Psoas muscle (tissue), 8 donors: Measurements from ENCODE around the gene ASAP2. TPM values are rescaled to one million over a fixed set of nuclear protein-coding genes. Genes with fewer than 3 reads are reported as not detected.
A peak's percentile ranks its signal among the peaks of the same experiment; 100 is the strongest.

Experiments used
- ATAC-seq, 4 donors: fragments of 200-7000 bp; cut with Tn5 transposase; one replicate each; pipeline ENCODE4 v1.9.1; 2020; ENCODE audit warnings: moderate library complexity in 3 of 4, mild to moderate bottlenecking in 2 of 4
- DNase-seq, 2 donors: peaks; one replicate each; pipeline ENCODE4 v3.0.0-alpha.2; 2020
- H3K27ac ChIP-seq: fragments of 200-600 bp; one replicate; pipeline ENCODE4 v1.8.0; 2022
- H3K27me3 ChIP-seq, 3 donors: fragments of 200-600 bp in 1 of 3; one replicate each; pipeline versions ENCODE4 v1.6.1 to v1.8.0; 2013 to 2022; ENCODE audit warnings: low read length in 2 of 3, mild to moderate bottlenecking in 2 of 3, moderate library complexity in 1 of 3; ENCODE audit not compliant: insufficient read depth in 3 of 3
- H3K36me3 ChIP-seq, 2 donors: fragments of 200-600 bp in 1 of 2; one replicate each; pipeline versions ENCODE4 v1.6.1 to v1.8.0; 2013 to 2022; ENCODE audit warnings: low read depth in 1 of 2, mild to moderate bottlenecking in 1 of 2, moderate library complexity in 1 of 2; ENCODE audit not compliant: insufficient read depth in 1 of 2
- H3K4me1 ChIP-seq: fragments of 200-600 bp; one replicate; pipeline ENCODE4 v1.8.0; 2022
- H3K4me3 ChIP-seq: fragments of 200-600 bp; one replicate; pipeline ENCODE4 v1.8.0; 2022; ENCODE audit warnings: mild to moderate bottlenecking
- H3K9me3 ChIP-seq: fragments of 200-600 bp; one replicate; pipeline ENCODE4 v1.8.0; 2022
- WGBS, 3 donors: extraction: QIAGEN DNeasy Blood & Tissue Kit; methylation state at CpG; one replicate each; pipeline versions ENCODE4 v1.1.6 to v1.1.7; 2013; 5-methylcytosine and 5-hydroxymethylcytosine counted together
- intact Hi-C, 2 donors: fragments of 100-400 bp; cut with DNase I; formaldehyde crosslinking; loops; one replicate each; pipeline versions ENCODE4 v1.11.0 to v1.14.2; 2022
- polyA plus RNA-seq, 3 donors: library from polyadenylated mRNA; stranded (reverse); fragments of 200-250 nt; gene quantifications; one replicate each; pipeline ENCODE4 v1.2.3, GENCODE V29; 2013
- total RNA-seq, 4 donors: library from RNA; stranded (reverse); fragmentation: NEBNext Ultra II Directional in 2 of 4; extraction: Animal tissue kit (Norgen Biotek cat#: 25700) in 2 of 4; gene quantifications; one replicate each; pipeline versions ENCODE4 v1.2.1 to v1.2.4, GENCODE V29; 2021 to 2023
- TF ChIP-seq, protein P1 (sequence below): fragments of 200-600 bp; IDR thresholded peaks from one replicate; pipeline ENCODE4 v1.8.0; 2022; ENCODE audit warnings: antibody characterized with exemption
- donor health status: healthy with polysubstance abuse.
- donor health status: DM: no; HTN: no; CAD: no; lungs with moderate emphysema.
- donor health status: Bipolar disorder and iron deficiency.
- donor health status: healthy.
- donor health status: DM: yes; HTN: yes; CAD: no.
- donor health status: DM: no; HTN: no; CAD: no.
- donor health status: DM: no; HTN: no; CAD: no.
- donor health status: DM: yes; HTN: yes; CAD: no.

Gene ASAP2
- total and polyA plus RNA-seq, 7 donors, result 1.6 to 9.0 (median 3.3) TPM

DNA sequence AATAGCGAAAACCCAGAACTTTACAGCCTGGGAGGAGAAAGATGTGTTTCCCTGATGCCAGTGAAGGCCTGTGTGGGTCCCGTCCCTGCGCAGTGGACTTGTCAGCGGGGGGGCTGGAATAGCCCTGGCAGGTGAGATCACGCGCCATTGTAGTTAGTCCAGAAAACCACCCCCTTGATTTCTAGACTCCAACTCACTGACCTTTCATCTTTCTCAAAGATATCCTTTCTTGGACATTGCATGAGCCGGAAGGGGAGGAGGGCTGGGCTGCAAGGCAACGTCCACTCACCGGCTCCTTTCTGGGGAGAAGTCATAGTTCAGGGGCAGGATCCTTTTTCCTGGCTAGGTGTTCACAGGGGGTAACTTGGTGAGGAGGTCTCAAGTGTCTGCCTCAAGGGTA, 22.3 kb upstream of the ASAP2 start:
- TF ChIP-seq, protein P1, sequence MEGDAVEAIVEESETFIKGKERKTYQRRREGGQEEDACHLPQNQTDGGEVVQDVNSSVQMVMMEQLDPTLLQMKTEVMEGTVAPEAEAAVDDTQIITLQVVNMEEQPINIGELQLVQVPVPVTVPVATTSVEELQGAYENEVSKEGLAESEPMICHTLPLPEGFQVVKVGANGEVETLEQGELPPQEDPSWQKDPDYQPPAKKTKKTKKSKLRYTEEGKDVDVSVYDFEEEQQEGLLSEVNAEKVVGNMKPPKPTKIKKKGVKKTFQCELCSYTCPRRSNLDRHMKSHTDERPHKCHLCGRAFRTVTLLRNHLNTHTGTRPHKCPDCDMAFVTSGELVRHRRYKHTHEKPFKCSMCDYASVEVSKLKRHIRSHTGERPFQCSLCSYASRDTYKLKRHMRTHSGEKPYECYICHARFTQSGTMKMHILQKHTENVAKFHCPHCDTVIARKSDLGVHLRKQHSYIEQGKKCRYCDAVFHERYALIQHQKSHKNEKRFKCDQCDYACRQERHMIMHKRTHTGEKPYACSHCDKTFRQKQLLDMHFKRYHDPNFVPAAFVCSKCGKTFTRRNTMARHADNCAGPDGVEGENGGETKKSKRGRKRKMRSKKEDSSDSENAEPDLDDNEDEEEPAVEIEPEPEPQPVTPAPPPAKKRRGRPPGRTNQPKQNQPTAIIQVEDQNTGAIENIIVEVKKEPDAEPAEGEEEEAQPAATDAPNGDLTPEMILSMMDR, result no peak
- ATAC-seq, result no peak
- no peaks in the 10 kb centered on the region for H3K4me1 ChIP-seq
- H3K36me3 ChIP-seq, result no peaks in the 10 kb centered on the region
- H3K27ac ChIP-seq, result no peak overlapping the region
- H3K9me3 ChIP-seq, result no peaks in the 10 kb centered on the region
- DNase-seq, result no peak
- H3K4me3 ChIP-seq, result no peak overlapping the region
- no peaks in the 10 kb centered on the region for H3K27me3 ChIP-seq
- intact Hi-C loops, result no loop called here
- WGBS, 3 donors, result 93 to 95% (median 94%) methylated on average over 9 of the region's 9 CpGs

DNA sequence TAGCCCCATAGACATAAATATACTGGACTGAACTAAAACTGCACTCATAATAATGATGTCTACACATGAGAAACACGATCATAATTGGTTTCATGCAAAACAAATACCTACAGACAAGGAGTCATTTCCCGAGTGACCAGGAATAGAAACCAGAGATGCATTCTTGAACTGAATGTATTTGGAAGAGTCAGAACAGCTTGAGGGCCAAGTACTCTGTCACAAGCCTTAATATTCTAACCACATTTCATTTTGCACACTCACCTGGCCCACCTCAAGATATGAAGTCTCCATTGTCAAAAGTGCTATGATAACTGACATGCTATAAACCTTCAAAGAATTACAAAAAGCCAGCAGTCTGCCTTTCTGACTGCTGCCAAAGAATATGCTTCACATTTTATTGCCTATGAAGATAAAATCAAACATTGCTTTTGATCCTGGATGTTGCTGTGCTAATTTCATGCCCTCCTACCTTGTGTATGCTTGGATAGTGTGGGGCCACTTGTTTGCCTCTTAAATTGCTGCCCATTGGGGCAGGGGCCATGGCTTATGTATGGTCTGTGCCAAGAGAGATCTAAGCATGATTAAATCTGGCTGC, 18.9 kb upstream of the ASAP2 start:
- no peak overlapping the region for H3K27ac ChIP-seq
- no peaks in the 10 kb centered on the region for H3K27me3 ChIP-seq
- H3K36me3 ChIP-seq, result no peaks in the 10 kb centered on the region
- WGBS, 3 donors, result 40 to 49% (median 48%) methylated on average over 2 of the region's 2 CpGs
- DNase-seq (no peak), ATAC-seq (no peak)
- intact Hi-C loops, result no loop called here
- TF ChIP-seq, protein P1, result no peak
- no peak overlapping the region for H3K4me3 ChIP-seq
- no peaks in the 10 kb centered on the region for H3K9me3 ChIP-seq
- peaks cover 12% of the 10 kb centered on the region for H3K4me1 ChIP-seq

DNA sequence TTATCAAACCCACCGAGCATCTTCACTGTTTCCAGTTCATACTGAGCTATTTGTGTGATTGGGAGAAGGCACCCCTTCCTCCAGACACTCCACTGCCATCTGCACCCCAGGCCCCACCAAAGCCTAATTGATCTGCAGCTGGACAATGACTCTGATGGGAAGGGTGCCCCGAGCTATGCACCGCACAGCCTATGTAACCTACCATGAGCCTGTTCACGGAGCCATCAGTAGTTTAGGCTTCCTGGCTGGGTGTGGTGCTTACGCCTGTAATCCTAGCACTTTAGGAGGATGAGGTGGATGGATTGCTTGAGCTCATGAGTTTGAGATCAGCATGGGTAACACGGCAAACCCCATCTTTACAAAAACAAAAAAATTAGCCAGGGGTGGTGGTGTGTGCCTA, 17.8 kb upstream of the ASAP2 start:
- no peaks in the 10 kb centered on the region for H3K9me3 ChIP-seq
- no peaks in the 10 kb centered on the region for H3K36me3 ChIP-seq
- no peaks in the 10 kb centered on the region for H3K27me3 ChIP-seq
- H3K4me1 ChIP-seq, result peaks cover 12% of the 10 kb centered on the region
- TF ChIP-seq, protein P1, result no peak
- intact Hi-C loops, result no loop called here
- no peak overlapping the region for H3K27ac ChIP-seq
- DNase-seq (no peak), ATAC-seq (no peak)
- no peak overlapping the region for H3K4me3 ChIP-seq
- WGBS, 3 donors, result 81 to 98% (median 97%) methylated on average over 6 of the region's 6 CpGs

DNA sequence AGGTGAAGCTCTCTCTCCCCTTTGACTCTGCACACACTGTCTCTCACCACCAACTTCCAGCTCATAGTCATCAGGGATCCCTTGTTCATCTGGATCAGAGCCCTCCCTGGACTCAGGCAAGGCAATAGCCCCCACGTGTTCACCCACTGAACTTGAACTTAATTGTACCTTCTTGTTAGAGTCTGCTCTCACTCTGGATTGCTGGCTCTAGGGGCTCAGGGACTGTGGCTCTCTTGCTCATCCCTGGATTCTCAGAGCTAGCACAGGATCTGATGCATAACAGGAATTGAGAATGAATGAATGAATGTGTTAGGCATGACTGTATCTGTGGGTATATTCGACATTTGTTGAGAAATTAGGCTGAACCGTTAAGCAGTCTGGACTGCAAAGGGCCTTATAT, 16.7 kb upstream of the ASAP2 start:
- TF ChIP-seq, protein P1, result no peak
- no peak for ATAC-seq
- H3K27ac ChIP-seq, result no peak overlapping the region

DNA sequence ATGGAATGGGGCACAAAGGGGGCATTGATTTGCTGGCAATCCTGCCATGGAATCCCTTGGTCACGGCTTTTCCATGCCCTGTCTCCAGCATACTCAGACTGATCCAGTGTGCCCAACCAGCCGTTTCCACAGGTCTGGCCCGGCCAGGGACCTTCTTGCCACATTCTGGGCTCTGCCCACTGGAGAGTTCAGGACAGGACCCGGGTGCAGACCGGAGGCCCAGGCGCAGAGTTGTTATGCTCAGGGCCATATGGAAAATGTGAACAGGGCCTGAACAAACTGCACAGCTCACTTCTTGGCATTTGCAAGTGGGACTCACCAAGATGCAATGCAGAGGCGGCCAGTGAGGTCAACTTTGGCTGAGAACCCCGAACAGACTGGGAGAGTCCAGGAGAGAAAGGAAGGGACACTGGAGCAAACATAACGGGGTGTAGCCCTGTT, 15.6 kb upstream of the ASAP2 start:
- 14 to 24% (median 16%) methylated on average over 9 of the region's 9 CpGs for whole genome bisulfite sequencing, 3 donors
- Histone ChIP-seq H3K4me1 (peaks cover 12% of the 10 kb centered on the region), H3K9me3 (no peaks in the 10 kb centered on the region), H3K4me3 (no peak overlapping the region), H3K27me3 (no peaks in the 10 kb centered on the region), H3K27ac (peak overlapping the region; percentile 53), H3K36me3 (no peaks in the 10 kb centered on the region)
- TF ChIP-seq, protein P1, result no peak
- peak; percentile 84 to 87 for DNase-seq
- intact Hi-C loops, result no loop called here
- peak; percentile 79 to 87 (median 84) for ATAC-seq

More for the DNA sequence above, 16.7 kb upstream of the ASAP2 start:
- Histone ChIP-seq H3K4me3 (no peak overlapping the region), H3K36me3 (no peaks in the 10 kb centered on the region), H3K9me3 (no peaks in the 10 kb centered on the region), H3K4me1 (peaks cover 12% of the 10 kb centered on the region), H3K27me3 (no peaks in the 10 kb centered on the region)
- DNase-seq, result no peak
- intact Hi-C loops, result no loop called here
- 67 to 82% (median 75%) methylated on average over 3 of the region's 3 CpGs for WGBS, 3 donors
